GM12864 (cell line): ENCODE measurements around the gene TBC1D22A.

Experiments
- DNase-seq: peaks from one replicate; pipeline ENCODE4 v3.0.0-alpha.2; 2011; ENCODE audit warnings: low read depth
- H3K4me3 ChIP-seq: 2 replicates; pipeline ENCODE4 v1.5.1; 2011; ENCODE audit warnings: mild to moderate bottlenecking, low read depth, low read length, control low read depth
- CTCF ChIP-seq: IDR thresholded peaks from 2 replicates; pipeline ENCODE4 v1.5.1; 2011; ENCODE audit warnings: low read depth, mild to moderate bottlenecking, moderate library complexity, low read length, control low read depth, inconsistent platforms; ENCODE audit errors: missing control alignments

The TBC1D22A gene

DNA sequence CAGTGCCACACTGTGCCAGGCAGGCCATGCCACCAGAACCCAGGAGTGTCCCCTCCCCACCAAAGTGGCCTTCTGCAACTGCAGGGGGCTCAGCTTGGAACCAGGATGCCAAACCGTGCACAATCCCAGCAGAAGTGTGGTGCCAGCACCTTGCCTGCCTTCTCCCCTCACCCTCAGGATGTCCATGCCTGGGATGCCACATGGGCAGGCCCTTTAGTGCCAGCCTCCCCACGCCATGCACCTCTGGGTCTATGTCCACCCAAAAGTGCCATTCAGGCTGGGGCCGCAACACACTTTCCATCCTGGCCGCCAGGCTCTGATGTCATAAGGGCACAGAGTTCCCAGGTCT, 8.7 kb upstream of the TBC1D22A start:
- no peak overlapping the region for H3K4me3 ChIP-seq
- no peak for DNase-seq
- TF ChIP-seq CTCF: no peak

DNA sequence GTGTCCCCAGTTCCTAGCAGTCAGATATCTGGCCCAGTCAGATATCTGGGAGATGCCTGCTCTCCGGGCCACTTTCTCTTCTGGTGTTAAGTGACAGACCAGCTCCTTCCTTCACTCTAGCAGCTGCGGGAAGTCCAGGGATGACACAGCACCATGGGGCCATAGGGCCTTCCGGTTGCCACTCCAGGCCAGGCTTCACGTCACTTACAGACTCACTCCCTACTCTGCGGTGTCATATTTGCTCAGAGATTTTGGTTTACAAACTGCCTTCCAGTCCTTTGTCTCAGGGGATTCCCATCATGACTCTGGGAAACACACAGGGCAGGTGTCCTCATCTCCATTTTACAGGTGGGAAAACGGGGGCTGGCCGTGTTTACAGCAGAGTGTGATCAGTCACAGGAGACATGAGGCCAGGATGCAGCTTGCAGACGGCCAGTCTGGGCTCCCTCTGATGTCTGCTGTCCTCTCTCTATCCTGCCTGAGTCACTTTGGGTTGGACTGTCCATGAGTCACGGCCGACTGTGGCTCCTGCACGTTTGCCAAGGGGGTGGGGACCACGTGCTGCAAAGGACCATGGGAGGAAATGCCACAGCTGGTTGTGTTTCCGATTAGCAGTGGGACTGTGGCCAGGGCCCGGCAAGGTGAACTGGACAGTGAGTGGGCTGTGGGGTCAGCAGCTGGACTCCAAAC, 8.2 kb upstream of the TBC1D22A start:
- no peak for DNase-seq
- no peak for TF ChIP-seq CTCF
- no peak overlapping the region for H3K4me3 ChIP-seq

DNA sequence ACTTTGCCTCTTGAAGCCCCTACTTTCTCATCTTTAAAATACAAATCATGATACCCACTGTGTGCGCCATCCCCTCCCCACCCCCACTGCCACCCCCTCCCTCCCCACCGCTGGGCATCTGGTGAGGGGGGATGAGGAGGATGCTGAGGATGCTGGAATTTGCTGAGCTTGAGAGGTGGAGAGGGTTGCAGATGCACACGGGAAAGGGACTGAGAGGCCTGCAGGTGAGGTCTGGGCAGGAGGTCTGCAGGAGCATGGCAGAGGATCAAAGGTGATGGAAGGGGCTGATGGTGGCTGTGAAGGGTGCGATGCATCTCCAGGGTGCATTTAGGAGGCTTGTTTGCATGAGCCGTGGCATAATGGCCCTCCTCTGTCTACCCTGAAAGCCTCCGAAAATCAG, 7.6 kb upstream of the TBC1D22A start:
- no peak for TF ChIP-seq CTCF
- no peak for DNase-seq
- H3K4me3 ChIP-seq: no peak overlapping the region

DNA sequence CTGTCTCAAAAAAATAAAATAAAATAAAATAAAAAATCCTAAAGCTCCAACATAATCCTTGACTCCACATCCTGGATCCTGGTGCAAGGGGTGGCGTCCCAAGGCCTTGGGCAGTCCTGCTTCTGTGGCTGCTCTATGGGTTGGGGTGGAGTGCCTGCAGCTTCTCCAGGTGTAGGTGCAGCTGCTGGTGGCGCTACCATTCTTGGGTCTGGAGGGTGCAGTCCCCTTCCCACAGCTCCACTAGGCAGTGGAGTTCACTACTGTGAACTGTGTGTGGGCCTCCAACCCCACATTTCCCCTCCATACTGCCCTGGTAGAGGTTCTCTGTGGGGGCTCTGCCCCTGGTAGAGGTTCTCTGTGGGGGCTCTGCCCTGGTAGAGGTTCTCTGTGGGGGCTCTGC, 6.9 kb upstream of the TBC1D22A start:
- TF ChIP-seq CTCF: no peak
- DNase-seq: no peak
- H3K4me3 ChIP-seq: no peak overlapping the region

DNA sequence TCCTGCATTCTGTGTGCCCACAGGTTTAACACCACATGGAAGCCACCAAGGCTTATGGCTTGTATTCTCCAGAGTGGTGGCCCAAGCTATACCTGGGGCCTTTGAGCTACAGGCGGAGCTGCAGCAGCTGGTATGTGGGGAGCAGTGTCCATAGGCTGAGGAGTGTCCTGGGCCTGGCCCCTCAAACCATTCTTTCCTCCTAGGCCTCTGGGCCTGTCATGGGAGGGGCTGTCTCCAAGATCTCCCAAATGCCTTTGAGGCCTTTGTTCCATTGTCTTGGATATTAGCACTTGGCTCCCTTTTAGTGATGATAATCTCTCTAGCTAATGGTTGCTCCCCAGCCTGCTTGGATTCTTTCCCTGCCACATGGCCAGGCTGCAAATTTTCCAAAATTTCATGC, 6.4 kb upstream of the TBC1D22A start:
- TF ChIP-seq CTCF: no peak
- H3K4me3 ChIP-seq: no peak overlapping the region
- no peak for DNase-seq

DNA sequence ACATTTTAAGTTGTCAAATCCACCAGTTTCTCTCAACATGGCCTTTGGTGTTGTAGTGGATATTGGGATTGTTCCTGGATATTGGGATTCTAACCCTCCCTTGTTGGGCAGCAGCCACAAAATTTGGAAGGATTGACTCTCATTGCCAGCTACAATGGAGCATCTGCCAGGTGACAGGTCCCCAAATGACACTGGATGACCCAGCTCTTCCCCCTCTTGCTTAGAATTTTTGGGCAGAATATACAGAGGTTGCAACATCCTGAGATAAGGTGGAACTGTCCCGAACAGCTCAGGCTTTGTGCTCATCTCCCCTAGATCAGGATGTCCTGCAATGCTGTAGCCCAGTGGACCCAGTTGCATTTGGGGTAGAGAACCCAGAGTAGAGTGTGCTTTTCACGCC, 5.3 kb upstream of the TBC1D22A start:
- DNase-seq: no peak
- no peak for TF ChIP-seq CTCF
- no peak overlapping the region for H3K4me3 ChIP-seq

- TF ChIP-seq CTCF: no peak
- no peak overlapping the region for H3K4me3 ChIP-seq
- DNase-seq: no peak
Observed at GRCh38 chr22:46758121-46758520, 4.3 kb upstream of the TBC1D22A start.
